ENCODE results near the gene SLC49A4.

SLC49A4 gene

GRCh38 chr3:122908251-122908650 is 113.4 kb downstream of the SLC49A4 start:
- TF ChIP-seq, protein P1, sequence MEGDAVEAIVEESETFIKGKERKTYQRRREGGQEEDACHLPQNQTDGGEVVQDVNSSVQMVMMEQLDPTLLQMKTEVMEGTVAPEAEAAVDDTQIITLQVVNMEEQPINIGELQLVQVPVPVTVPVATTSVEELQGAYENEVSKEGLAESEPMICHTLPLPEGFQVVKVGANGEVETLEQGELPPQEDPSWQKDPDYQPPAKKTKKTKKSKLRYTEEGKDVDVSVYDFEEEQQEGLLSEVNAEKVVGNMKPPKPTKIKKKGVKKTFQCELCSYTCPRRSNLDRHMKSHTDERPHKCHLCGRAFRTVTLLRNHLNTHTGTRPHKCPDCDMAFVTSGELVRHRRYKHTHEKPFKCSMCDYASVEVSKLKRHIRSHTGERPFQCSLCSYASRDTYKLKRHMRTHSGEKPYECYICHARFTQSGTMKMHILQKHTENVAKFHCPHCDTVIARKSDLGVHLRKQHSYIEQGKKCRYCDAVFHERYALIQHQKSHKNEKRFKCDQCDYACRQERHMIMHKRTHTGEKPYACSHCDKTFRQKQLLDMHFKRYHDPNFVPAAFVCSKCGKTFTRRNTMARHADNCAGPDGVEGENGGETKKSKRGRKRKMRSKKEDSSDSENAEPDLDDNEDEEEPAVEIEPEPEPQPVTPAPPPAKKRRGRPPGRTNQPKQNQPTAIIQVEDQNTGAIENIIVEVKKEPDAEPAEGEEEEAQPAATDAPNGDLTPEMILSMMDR (conservative IDR thresholded peaks at IDR 0.05; ENCODE audit: control insufficient read depth, insufficient read depth, low read depth, low read length) = no peak
- no peak overlapping the region for H3K4me3 ChIP-seq (ENCODE audit: control insufficient read depth, low read depth, low read length)
- no peak for DNase-seq (ENCODE audit: low read depth)

GRCh38 chr3:122911901-122912300 is 117.0 kb downstream of the SLC49A4 start:
- DNase-seq (ENCODE audit: low read depth) = no peak
- TF ChIP-seq, protein P1 (conservative IDR thresholded peaks at IDR 0.05; ENCODE audit: control insufficient read depth, insufficient read depth, low read depth, low read length) = no peak
- no peak overlapping the region for H3K4me3 ChIP-seq (ENCODE audit: control insufficient read depth, low read depth, low read length)

GRCh38 chr3:122912772-122913538 is 118.1 kb downstream of the SLC49A4 start:
- TF ChIP-seq, protein P1 (conservative IDR thresholded peaks at IDR 0.05; ENCODE audit: control insufficient read depth, insufficient read depth, low read depth, low read length) = no peak
- H3K4me3 ChIP-seq (ENCODE audit: control insufficient read depth, low read depth, low read length) = no peak overlapping the region
- no peak for DNase-seq (ENCODE audit: low read depth)

DNA sequence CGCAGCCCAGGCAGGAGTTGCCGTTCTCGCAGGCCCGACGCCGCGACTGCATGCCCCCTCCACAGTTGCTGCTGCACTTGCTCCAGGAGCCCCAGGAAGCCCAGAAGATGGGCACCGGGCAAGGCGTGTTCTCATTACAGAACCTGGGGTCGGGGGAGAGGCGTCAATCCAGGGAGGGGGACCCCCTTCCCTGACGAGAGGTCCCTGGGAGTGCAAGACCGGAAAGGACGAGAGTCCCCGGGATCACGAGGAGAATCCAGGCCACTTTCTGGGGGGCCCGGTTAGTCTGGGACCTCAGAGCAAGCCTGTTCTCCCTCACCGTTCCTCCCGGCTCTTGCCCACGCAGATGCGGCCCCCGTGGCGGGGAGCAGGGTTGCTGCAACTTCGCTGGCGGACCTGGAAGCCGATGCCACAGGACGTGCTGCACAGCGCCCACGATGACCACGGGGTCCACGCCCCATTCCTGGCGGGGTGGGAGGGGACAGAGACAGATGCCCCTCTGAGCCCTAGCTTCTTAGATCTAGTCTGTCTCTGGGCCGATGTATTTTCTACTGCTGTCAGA is 118.8 kb downstream of the SLC49A4 start:
- no peak for DNase-seq (ENCODE audit: low read depth)
- no peak overlapping the region for H3K4me3 ChIP-seq (ENCODE audit: control insufficient read depth, low read depth, low read length)
- TF ChIP-seq, protein P1 (conservative IDR thresholded peaks at IDR 0.05; ENCODE audit: control insufficient read depth, insufficient read depth, low read depth, low read length) = no peak

- H3K4me3 ChIP-seq (ENCODE audit: control insufficient read depth, low read depth, low read length) = no peak overlapping the region
- TF ChIP-seq, protein P1 (conservative IDR thresholded peaks at IDR 0.05; ENCODE audit: control insufficient read depth, insufficient read depth, low read depth, low read length) = no peak
- no peak for DNase-seq (ENCODE audit: low read depth)
These were observed 120.6 kb downstream of the SLC49A4 start for GRCh38 chr3:122915300-122916055.

DNA sequence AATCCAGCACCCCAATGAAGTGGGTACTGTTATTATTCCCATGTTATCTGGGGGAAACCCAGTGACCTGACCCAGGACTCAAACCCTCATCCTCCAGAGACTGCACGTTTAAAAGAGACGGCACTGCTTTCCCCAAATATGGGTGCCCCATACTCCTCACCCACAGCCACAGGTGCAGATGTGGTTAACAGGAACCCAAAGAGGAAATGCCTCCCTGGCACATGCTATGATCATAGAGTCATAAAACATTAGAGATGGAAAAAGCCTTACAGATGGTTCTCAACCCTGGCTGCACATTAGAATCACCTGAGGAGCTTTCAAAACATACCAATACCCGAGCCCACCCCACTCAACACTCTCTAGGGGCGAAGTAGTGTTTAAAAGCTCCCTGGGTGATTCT is 121.2 kb downstream of the SLC49A4 start:
- TF ChIP-seq, protein P1 (conservative IDR thresholded peaks at IDR 0.05; ENCODE audit: control insufficient read depth, insufficient read depth, low read depth, low read length) = no peak
- DNase-seq (ENCODE audit: low read depth) = no peak
- H3K4me3 ChIP-seq (ENCODE audit: control insufficient read depth, low read depth, low read length) = no peak overlapping the region

All from fibroblast of mammary gland (primary cell).